IMR-90 (cell line): ENCODE results near the gene SH3RF3. TPM values are rescaled to one million over a fixed set of nuclear protein-coding genes. Genes with fewer than 3 reads are reported as not detected.
A peak's percentile ranks its signal among the peaks of the same experiment; 100 is the strongest.

Experiments used
- ATAC-seq: fragments of 200-7000 bp; cut with Tn5 transposase; 2 replicates; pipeline ENCODE4 v1.9.1; 2020; ENCODE audit warnings: low read depth, mild to moderate bottlenecking, moderate library complexity
- BruUV-seq: library from RNA; stranded (reverse); fragments of 400-500 nt; replicated peaks from 2 replicates; lab custom pipeline; 2021; lab: Mats Ljungman, UMichigan
- CTCF ChIA-PET: fragments of 300-600 bp; formaldehyde crosslinking; extraction: SDS; loops from one replicate; lab custom pipeline; 2021; ENCODE audit warnings: antibody characterized with exemption; lab: Yijun Ruan, JAX
- POLR2A ChIA-PET: fragments of 300-600 bp; sonication (Branson Sonifier 250); formaldehyde crosslinking; loops from one replicate; lab custom pipeline; 2022; ENCODE audit warnings: antibody characterized with exemption; ENCODE audit not compliant: unreplicated experiment; lab: Charles Lee
- DNase-seq: peaks from one replicate; pipeline ENCODE4 v3.0.0; 2013
- H2AFZ ChIP-seq: replicated peaks from 2 replicates; pipeline ENCODE3; 2013; ENCODE audit warnings: low read length, mild to moderate bottlenecking; ENCODE audit not compliant: poor library complexity
- H2AK5ac ChIP-seq: 2 replicates; pipeline ENCODE4 v1.6.1; 2013; ENCODE audit warnings: low read depth, low read length, inconsistent platforms
- H2AK9ac ChIP-seq: replicated peaks from 2 replicates; pipeline ENCODE3; 2013; ENCODE audit warnings: mild to moderate bottlenecking, low read depth, low read length, moderate library complexity; ENCODE audit not compliant: poor library complexity
- H2BK120ac ChIP-seq: 2 replicates; pipeline ENCODE4 v1.6.1; 2013; ENCODE audit warnings: low read depth, low read length, inconsistent platforms
- H2BK15ac ChIP-seq: 3 replicates; pipeline ENCODE4 v1.6.1; 2013; ENCODE audit warnings: low read depth, low read length, inconsistent platforms
- H2BK20ac ChIP-seq: 2 replicates; pipeline ENCODE4 v1.6.1; 2013; ENCODE audit warnings: low read depth, mild to moderate bottlenecking, inconsistent platforms, low read length, moderate library complexity
- H2BK5ac ChIP-seq: 2 replicates; pipeline ENCODE4 v1.6.1; 2013; ENCODE audit warnings: mild to moderate bottlenecking, low read depth, low read length, inconsistent platforms; ENCODE audit not compliant: poor library complexity, severe bottlenecking
- H3K14ac ChIP-seq: replicated peaks from 2 replicates; pipeline ENCODE4 v1.6.1; 2013; ENCODE audit warnings: low read depth, low read length, inconsistent platforms
- H3K18ac ChIP-seq: 2 replicates; pipeline ENCODE4 v1.6.1; 2013; ENCODE audit warnings: low read depth, low read length, control low read depth
- H3K23ac ChIP-seq: 2 replicates; pipeline ENCODE4 v1.6.1; 2013; ENCODE audit warnings: low read depth, low read length, inconsistent platforms
- H3K27ac ChIP-seq: 2 replicates; pipeline ENCODE4 v1.5.1; 2013; ENCODE audit warnings: mild to moderate bottlenecking, control low read depth, low read length; ENCODE audit not compliant: insufficient read depth
- H3K27me3 ChIP-seq: 2 replicates; pipeline ENCODE4 v1.6.1; 2013; ENCODE audit warnings: low read length; ENCODE audit not compliant: control insufficient read depth, insufficient read depth
- H3K36me3 ChIP-seq: 2 replicates; pipeline ENCODE4 v1.6.1; 2013; ENCODE audit warnings: low read length, mixed read lengths; ENCODE audit not compliant: control insufficient read depth, insufficient read depth
- H3K4ac ChIP-seq: 2 replicates; pipeline ENCODE4 v1.6.1; 2013; ENCODE audit warnings: low read depth, low read length, inconsistent platforms
- H3K4me1 ChIP-seq: 2 replicates; pipeline ENCODE4 v1.6.1; 2013; ENCODE audit warnings: low read length, mixed read lengths; ENCODE audit not compliant: control insufficient read depth, insufficient read depth
- H3K4me2 ChIP-seq: 2 replicates; pipeline ENCODE4 v1.6.1; 2013; ENCODE audit warnings: low read depth, mild to moderate bottlenecking, control low read depth, low read length, moderate library complexity
- H3K4me3 ChIP-seq: 2 replicates; pipeline ENCODE4 v1.5.1; 2013; ENCODE audit warnings: low read depth, mild to moderate bottlenecking, control low read depth, low read length, moderate library complexity; ENCODE audit not compliant: insufficient read depth
- H3K56ac ChIP-seq: 2 replicates; pipeline ENCODE4 v1.6.1; 2013; ENCODE audit warnings: low read length, inconsistent platforms; ENCODE audit not compliant: insufficient read depth; ENCODE audit errors: extremely low read depth
- H3K79me1 ChIP-seq, 2 experiments: 2 replicates each; pipeline ENCODE4 v1.6.1; 2013; ENCODE audit warnings: low read length in 2 of 2, inconsistent platforms in 1 of 2, low read depth in 1 of 2
- H3K9ac ChIP-seq: 2 replicates; pipeline ENCODE4 v1.6.1; 2013; ENCODE audit warnings: low read depth, low read length, control low read depth
- H3K9me1 ChIP-seq: 2 replicates; pipeline ENCODE4 v1.6.1; 2013; ENCODE audit warnings: low read length, inconsistent platforms; ENCODE audit not compliant: insufficient read depth
- H3K9me3 ChIP-seq: 2 replicates; pipeline ENCODE4 v1.6.1; 2013; ENCODE audit warnings: low read length; ENCODE audit not compliant: control insufficient read depth, insufficient read depth
- H4K20me1 ChIP-seq: 2 replicates; pipeline ENCODE4 v1.6.1; 2013; ENCODE audit warnings: low read length, inconsistent platforms; ENCODE audit not compliant: insufficient read depth
- H4K5ac ChIP-seq: 2 replicates; pipeline ENCODE4 v1.6.1; 2013; ENCODE audit warnings: mild to moderate bottlenecking, low read depth, low read length, control low read depth
- H4K8ac ChIP-seq, 2 experiments: 2 replicates each; pipeline ENCODE4 v1.6.1; 2013; ENCODE audit warnings: low read depth in 2 of 2, low read length in 2 of 2, control low read depth in 1 of 2, inconsistent platforms in 1 of 2
- H4K91ac ChIP-seq: 2 replicates; pipeline ENCODE4 v1.6.1; 2013; ENCODE audit warnings: low read depth, low read length, inconsistent platforms; ENCODE audit not compliant: insufficient read depth
- BHLHE40 ChIP-seq: fragments of 150-350 bp; IDR thresholded peaks from 2 replicates; pipeline ENCODE4 v1.6.1; 2016; ENCODE audit warnings: mild to moderate bottlenecking, low read depth, low read length
- CEBPB ChIP-seq: IDR thresholded peaks from 2 replicates; pipeline ENCODE4 v1.6.1; 2012; ENCODE audit warnings: low read depth, low read length, improper control_type of control experiment
- FOS ChIP-seq: fragments of 150-350 bp; IDR thresholded peaks from 2 replicates; pipeline ENCODE4 v1.6.1; 2016; ENCODE audit warnings: low read depth, low read length
- MAFK ChIP-seq: IDR thresholded peaks from 2 replicates; pipeline ENCODE4 v1.6.1; 2012; ENCODE audit warnings: low read depth, low read length, improper control_type of control experiment
- MXI1 ChIP-seq: IDR thresholded peaks from 2 replicates; pipeline ENCODE4 v1.6.1; 2012; ENCODE audit warnings: low read depth, mild to moderate bottlenecking, low read length, moderate library complexity, borderline replicate concordance
- NFE2L2 ChIP-seq: fragments of 150-350 bp; IDR thresholded peaks from 2 replicates; pipeline ENCODE4 v1.6.1; 2016; ENCODE audit warnings: low read depth, mild to moderate bottlenecking, low read length
- POLR2A ChIP-seq: IDR thresholded peaks from 2 replicates; pipeline ENCODE4 v1.6.1; 2012; ENCODE audit warnings: mild to moderate bottlenecking, low read depth, low read length
- RAD21 ChIP-seq: IDR thresholded peaks from 2 replicates; pipeline ENCODE4 v1.6.1; 2012; ENCODE audit warnings: low read length, improper control_type of control experiment
- RFX5 ChIP-seq: IDR thresholded peaks from 2 replicates; pipeline ENCODE4 v1.8.0; 2012; ENCODE audit warnings: low read depth, mild to moderate bottlenecking, low read length, moderate library complexity
- WGBS, 2 experiments: methylation state at CpG; one replicate each; pipeline versions ENCODE4 v1.1.5 to v1.1.7; 2013; ENCODE audit warnings: missing lambda C conversion rate in 2 of 2; ENCODE audit not compliant: insufficient read length in 1 of 2; ENCODE audit errors: extremely low coverage in 2 of 2; 5-methylcytosine and 5-hydroxymethylcytosine counted together
- dilution Hi-C: fragments of 300-500 bp; cut with HindIII; formaldehyde crosslinking; loops from one replicate; pipeline ENCODE4 v1.14.3; 2018; ENCODE audit warnings: low sequenced_read_pairs; ENCODE audit not compliant: unreplicated experiment
- in situ Hi-C: fragments of 300-500 bp; cut with MboI; formaldehyde crosslinking; loops from 3 replicates; pipeline ENCODE4 v1.14.3; 2019; ENCODE audit warnings: low sequenced_read_pairs, inconsistent platforms, mixed read lengths
- intact Hi-C: fragments of 100-400 bp; cut with micrococcal nuclease; formaldehyde crosslinking; loops from 2 replicates; pipeline ENCODE4 v1.10.0; 2022
- polyA plus RNA-seq, 3 experiments: library from polyadenylated mRNA; depleted of rRNA; stranded (reverse); fragments of >200 nt; gene quantifications; 2 replicates each; pipeline ENCODE4 v1.2.3, GENCODE V29; 2012; ENCODE audit warnings: low replicate concordance in 1 of 3
- total RNA-seq: library from RNA; depleted of rRNA; stranded (reverse); fragments of >200 nt; gene quantifications from 2 replicates; pipeline ENCODE4 v1.2.3, GENCODE V29; 2012
- TF ChIP-seq, protein P1 (sequence below): fragments of 150-350 bp; IDR thresholded peaks from 2 replicates; pipeline ENCODE4 v1.6.1; 2017; ENCODE audit warnings: mild to moderate bottlenecking, antibody characterized with exemption, low read length, low read depth

The SH3RF3 gene
- total and polyA plus RNA-seq, 2 of the 4 experiments (the other 2 are of a cell fraction) = 3.4 to 5.3 TPM

DNA sequence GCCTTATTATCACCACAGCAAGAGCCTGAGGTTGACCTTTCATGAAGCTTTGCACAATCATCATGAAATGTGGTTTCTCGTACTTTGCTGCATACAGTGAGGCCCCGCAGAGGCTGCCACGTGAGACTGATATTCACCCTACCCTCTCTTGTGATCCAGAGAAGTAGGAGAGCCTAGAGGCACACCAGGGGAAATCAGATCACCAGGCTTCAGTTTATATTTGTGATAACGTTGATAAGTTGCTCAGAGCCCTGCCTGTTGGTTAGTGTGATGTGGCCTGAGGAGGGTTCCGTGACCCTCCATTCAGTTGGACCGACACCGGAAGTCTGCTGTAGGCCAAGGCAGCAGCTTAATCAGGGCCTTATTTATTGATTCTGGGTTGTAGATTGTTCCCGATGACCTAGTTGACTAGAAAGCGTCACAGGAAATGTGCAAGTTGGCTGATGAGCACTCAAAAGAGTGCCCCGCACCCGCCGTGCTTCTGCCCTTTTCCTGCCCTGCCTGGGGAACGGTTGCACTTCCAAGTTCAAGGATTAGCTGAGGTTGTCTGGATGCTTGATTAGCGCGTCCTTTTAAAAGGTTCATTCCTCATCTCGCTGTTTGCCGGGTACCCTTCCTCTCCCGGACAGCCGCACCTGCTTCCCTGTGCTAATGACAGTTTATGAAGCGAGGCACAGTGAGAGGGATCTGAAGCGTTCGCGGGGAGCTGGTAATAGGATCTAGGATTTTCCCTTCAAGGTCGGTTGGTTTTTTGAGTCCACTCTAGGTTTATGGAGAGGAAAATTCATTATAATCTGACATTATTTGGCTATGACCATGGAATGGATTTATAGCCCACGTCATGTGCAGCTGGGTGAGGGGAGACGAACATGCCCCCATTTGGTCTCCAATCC is 146.4 kb downstream of the SH3RF3 start (continued):
- no peak for TF ChIP-seq BHLHE40

DNA sequence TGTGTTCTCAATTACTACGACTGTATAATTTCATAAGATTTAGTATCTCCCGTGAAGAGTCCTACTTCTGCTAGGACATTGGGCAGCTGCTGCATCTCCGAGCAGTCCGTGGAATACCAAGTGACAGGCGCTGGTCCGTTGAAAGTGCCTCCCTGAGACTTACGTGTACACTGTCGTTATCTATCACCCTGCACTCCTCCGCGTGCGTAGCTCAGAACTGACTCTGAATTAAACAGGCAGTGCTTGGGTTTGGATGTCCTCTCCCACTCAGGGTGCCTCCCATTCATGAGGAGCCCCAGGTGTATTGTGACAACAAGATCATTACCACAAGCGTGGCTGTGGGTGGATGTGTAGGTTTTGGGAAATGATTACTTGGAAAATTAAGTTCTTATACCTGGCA is 148.4 kb downstream of the SH3RF3 start:
- 91% methylated on average over 8 of the region's 12 CpGs; no CpG with 5 or more reads in 1 of the 2 experiments for WGBS, 2 experiments
- no peak overlapping the region for H2BK5ac ChIP-seq
- H4K8ac ChIP-seq = no peak overlapping the region
- peaks cover 86% of the 10 kb centered on the region for H4K20me1 ChIP-seq
- no peak overlapping the region for H2BK20ac ChIP-seq
- no peak overlapping the region for H4K91ac ChIP-seq
- TF ChIP-seq BHLHE40 = no peak
- no peak for TF ChIP-seq FOS
- no peak for TF ChIP-seq MXI1
- no peak for TF ChIP-seq POLR2A
- TF ChIP-seq RAD21 = no peak
- TF ChIP-seq NFE2L2 = no peak
- no peak for TF ChIP-seq MAFK
- TF ChIP-seq, protein P1, sequence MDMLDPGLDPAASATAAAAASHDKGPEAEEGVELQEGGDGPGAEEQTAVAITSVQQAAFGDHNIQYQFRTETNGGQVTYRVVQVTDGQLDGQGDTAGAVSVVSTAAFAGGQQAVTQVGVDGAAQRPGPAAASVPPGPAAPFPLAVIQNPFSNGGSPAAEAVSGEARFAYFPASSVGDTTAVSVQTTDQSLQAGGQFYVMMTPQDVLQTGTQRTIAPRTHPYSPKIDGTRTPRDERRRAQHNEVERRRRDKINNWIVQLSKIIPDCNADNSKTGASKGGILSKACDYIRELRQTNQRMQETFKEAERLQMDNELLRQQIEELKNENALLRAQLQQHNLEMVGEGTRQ = no peak
- no peak for TF ChIP-seq RFX5
- no peak for TF ChIP-seq CEBPB
- ATAC-seq (no peak), DNase-seq (no peak)
- no peaks in the 10 kb centered on the region for H3K9me3 ChIP-seq
- intact Hi-C loops (no loop called here), dilution Hi-C loops (no loop called here), in situ Hi-C loops (no loop called here)
- peaks cover 32% of the 10 kb centered on the region for H3K9me1 ChIP-seq
- H3K4me1 ChIP-seq = peaks cover 16% of the 10 kb centered on the region
- ChIA-PET POLR2A (no interaction called here), CTCF (no interaction called here)
- no peak overlapping the region for H3K27ac ChIP-seq
- no peaks in the 10 kb centered on the region for H3K36me3 ChIP-seq
- H3K4me3 ChIP-seq = no peak overlapping the region
- no peak overlapping the region for H3K4ac ChIP-seq
- H3K4me2 ChIP-seq = no peak overlapping the region
- no peak overlapping the region for H4K5ac ChIP-seq
- no peak overlapping the region for H2AK9ac ChIP-seq
- H2BK120ac ChIP-seq = no peak overlapping the region
- H3K79me1 ChIP-seq = peaks cover 39 to 94% of the 10 kb centered on the region in 2 experiments
- peak overlapping the region; percentile 40; the same call in 1 of the 2 replicates for H2AK5ac ChIP-seq
- H3K27me3 ChIP-seq = no peaks in the 10 kb centered on the region
- H3K14ac ChIP-seq = no peak overlapping the region
- H3K18ac ChIP-seq = no peak overlapping the region
- H2AFZ ChIP-seq = no peak overlapping the region
- H3K9ac ChIP-seq = no peak overlapping the region
- H3K23ac ChIP-seq = no peak overlapping the region
- H3K56ac ChIP-seq = no peak overlapping the region
- no TSS peak for BruUV-seq
- H2BK15ac ChIP-seq = no peak overlapping the region
